Measurements from ENCODE around the gene IQGAP3. TPM values are rescaled to one million over a fixed set of nuclear protein-coding genes. Genes with fewer than 3 reads are reported as not detected.

Gene IQGAP3
- total and polyA plus RNA-seq, 2 of the 4 experiments (the other 2 are of a cell fraction): 12.5 to 13.6 TPM

GRCh38 chr1:156578055-156578454, 5.7 kb upstream of the IQGAP3 start:
- Histone ChIP-seq H4K8ac (ENCODE audit: low read depth in 2 of 2, low read length in 2 of 2) (no peak overlapping the region), H2BK20ac (ENCODE audit: low read depth, low read length) (no peak overlapping the region), H3K14ac (replicated peaks; ENCODE audit: low read depth, low read length) (no peak overlapping the region), H3K18ac (ENCODE audit: low read depth, low read length) (no peak overlapping the region), H2BK5ac (ENCODE audit: low read depth, low read length, poor library complexity, severe bottlenecking) (no peak overlapping the region), H4K20me1 (ENCODE audit: insufficient read depth, low read length) (no peaks in the 10 kb centered on the region), H3K27me3 (ENCODE audit: control insufficient read depth, insufficient read depth, low read length) (peaks cover 20% of the 10 kb centered on the region), H3K9me1 (ENCODE audit: insufficient read depth, low read length) (no peaks in the 10 kb centered on the region), H3K9ac (ENCODE audit: low read depth, low read length) (no peak overlapping the region; the same call in 1 of the 2 replicates), H4K91ac (ENCODE audit: insufficient read depth, low read depth, low read length) (no peak overlapping the region), H3K4me2 (ENCODE audit: low read depth, low read length) (no peak overlapping the region), H2AK9ac (replicated peaks; ENCODE audit: low read depth, low read length, poor library complexity) (no peak overlapping the region), H4K5ac (ENCODE audit: low read depth, low read length) (no peak overlapping the region), H2AFZ (replicated peaks; ENCODE audit: low read length, poor library complexity) (no peak overlapping the region), H3K56ac (ENCODE audit: extremely low read depth, insufficient read depth, low read length) (no peak overlapping the region), H3K4me1 (ENCODE audit: control insufficient read depth, insufficient read depth, low read length) (no peaks in the 10 kb centered on the region), H2BK120ac (ENCODE audit: low read depth, low read length) (no peak overlapping the region), H3K9me3 (ENCODE audit: control insufficient read depth, insufficient read depth, low read length) (no peaks in the 10 kb centered on the region), H3K23ac (ENCODE audit: low read depth, low read length) (no peak overlapping the region), H3K79me1 (ENCODE audit: low read depth in 1 of 2, low read length in 2 of 2) (no peaks in the 10 kb centered on the region), H2BK15ac (ENCODE audit: low read depth, low read length) (no peak overlapping the region), H3K27ac (ENCODE audit: insufficient read depth, low read length) (no peak overlapping the region), H2AK5ac (ENCODE audit: low read depth, low read length) (no peak overlapping the region), H3K4ac (ENCODE audit: low read depth, low read length) (no peak overlapping the region), H3K4me3 (ENCODE audit: insufficient read depth, low read depth, low read length) (no peak overlapping the region), H3K36me3 (ENCODE audit: control insufficient read depth, insufficient read depth, low read length) (no peaks in the 10 kb centered on the region)
- in situ Hi-C loops (cut with MboI; ENCODE audit: low sequenced_read_pairs) (no loop called here), dilution Hi-C loops (cut with HindIII; ENCODE audit: low sequenced_read_pairs, unreplicated experiment) (no loop called here), intact Hi-C loops (cut with micrococcal nuclease) (no loop called here)
- BruUV-seq (replicated peaks): no TSS peak
- TF ChIP-seq POLR2A (IDR thresholded peaks at IDR 0.05; ENCODE audit: low read depth, low read length) (no peak), NFE2L2 (IDR thresholded peaks at IDR 0.05; ENCODE audit: low read depth, low read length) (no peak), CEBPB (IDR thresholded peaks at IDR 0.05; ENCODE audit: low read depth, low read length) (no peak), BHLHE40 (IDR thresholded peaks at IDR 0.05; ENCODE audit: low read depth, low read length) (no peak), MAFK (IDR thresholded peaks at IDR 0.05; ENCODE audit: low read depth, low read length) (no peak), RAD21 (IDR thresholded peaks at IDR 0.05; ENCODE audit: low read length) (no peak), RCOR1 (IDR thresholded peaks at IDR 0.05; ENCODE audit: insufficient replicate concordance, low read length) (no peak), ELK1 (IDR thresholded peaks at IDR 0.05; ENCODE audit: borderline replicate concordance, low read depth, low read length) (no peak), CHD1 (IDR thresholded peaks at IDR 0.05; ENCODE audit: low read depth, low read length) (no peak), MAZ (IDR thresholded peaks at IDR 0.05; ENCODE audit: borderline replicate concordance, low read depth, low read length) (no peak), SMC3 (IDR thresholded peaks at IDR 0.05; ENCODE audit: low read depth, low read length) (no peak), MXI1 (IDR thresholded peaks at IDR 0.05; ENCODE audit: borderline replicate concordance, low read depth, low read length) (no peak), FOS (IDR thresholded peaks at IDR 0.05; ENCODE audit: low read depth, low read length) (no peak), USF2 (IDR thresholded peaks at IDR 0.05; ENCODE audit: low read depth, low read length) (no peak), RFX5 (IDR thresholded peaks at IDR 0.05; ENCODE audit: low read depth, low read length) (no peak)
- TF ChIP-seq, protein P1, sequence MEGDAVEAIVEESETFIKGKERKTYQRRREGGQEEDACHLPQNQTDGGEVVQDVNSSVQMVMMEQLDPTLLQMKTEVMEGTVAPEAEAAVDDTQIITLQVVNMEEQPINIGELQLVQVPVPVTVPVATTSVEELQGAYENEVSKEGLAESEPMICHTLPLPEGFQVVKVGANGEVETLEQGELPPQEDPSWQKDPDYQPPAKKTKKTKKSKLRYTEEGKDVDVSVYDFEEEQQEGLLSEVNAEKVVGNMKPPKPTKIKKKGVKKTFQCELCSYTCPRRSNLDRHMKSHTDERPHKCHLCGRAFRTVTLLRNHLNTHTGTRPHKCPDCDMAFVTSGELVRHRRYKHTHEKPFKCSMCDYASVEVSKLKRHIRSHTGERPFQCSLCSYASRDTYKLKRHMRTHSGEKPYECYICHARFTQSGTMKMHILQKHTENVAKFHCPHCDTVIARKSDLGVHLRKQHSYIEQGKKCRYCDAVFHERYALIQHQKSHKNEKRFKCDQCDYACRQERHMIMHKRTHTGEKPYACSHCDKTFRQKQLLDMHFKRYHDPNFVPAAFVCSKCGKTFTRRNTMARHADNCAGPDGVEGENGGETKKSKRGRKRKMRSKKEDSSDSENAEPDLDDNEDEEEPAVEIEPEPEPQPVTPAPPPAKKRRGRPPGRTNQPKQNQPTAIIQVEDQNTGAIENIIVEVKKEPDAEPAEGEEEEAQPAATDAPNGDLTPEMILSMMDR (conservative IDR thresholded peaks at IDR 0.05; ENCODE audit: low read depth, low read length): no peak
- no peak for ATAC-seq (ENCODE audit: low read depth)
- WGBS, 2 experiments (ENCODE audit: extremely low coverage in 2 of 2, insufficient read length in 1 of 2): no CpG with 5 or more reads among the region's 7 CpGs
- CTCF ChIA-PET: no interaction called here
- DNase-seq: no peak
- POLR2A ChIA-PET (ENCODE audit: unreplicated experiment): no interaction called here
